Neural cell (in vitro differentiated cells): Measurements from ENCODE around the gene ALOX5AP.

Experiments used
- CTCF ChIP-seq: fragments of 450-650 bp; IDR thresholded peaks from 2 replicates; pipeline ENCODE4 v1.5.1; 2014; ENCODE audit warnings: antibody characterized with exemption, mild to moderate bottlenecking, moderate library complexity; ENCODE audit not compliant: poor library complexity, severe bottlenecking
- EP300 ChIP-seq: fragments of 450-650 bp; conservative IDR thresholded peaks from 2 replicates; pipeline ENCODE4 v1.6.1; 2014; ENCODE audit warnings: antibody characterized with exemption, mild to moderate bottlenecking, moderate library complexity; ENCODE audit not compliant: poor library complexity, severe bottlenecking
- EZH2 ChIP-seq: fragments of 200-600, 300-800 bp; shearing (Covaris generic), sonication (generic); IDR thresholded peaks from 2 replicates; pipeline ENCODE4 v1.6.1; 2014; ENCODE audit warnings: antibody characterized with exemption, low read length, borderline replicate concordance, mild to moderate bottlenecking; ENCODE audit not compliant: insufficient read depth, poor library complexity, severe bottlenecking
- MXI1 ChIP-seq: fragments of 450-650 bp; conservative IDR thresholded peaks from 2 replicates; pipeline ENCODE4 v1.6.1; 2014; ENCODE audit warnings: antibody characterized with exemption, mild to moderate bottlenecking; ENCODE audit not compliant: poor library complexity, severe bottlenecking
- POLR2AphosphoS5 ChIP-seq: IDR thresholded peaks from 2 replicates; pipeline ENCODE4 v1.6.1; 2012
- RAD21 ChIP-seq: fragments of 450-650 bp; conservative IDR thresholded peaks from 2 replicates; pipeline ENCODE4 v1.6.1; 2014; ENCODE audit warnings: antibody characterized with exemption, mild to moderate bottlenecking, moderate library complexity
- REST ChIP-seq: IDR thresholded peaks from 2 replicates; pipeline ENCODE4 v1.6.1; 2012; ENCODE audit warnings: borderline replicate concordance
- SMC3 ChIP-seq: fragments of 450-650 bp; conservative IDR thresholded peaks from 2 replicates; pipeline ENCODE4 v1.6.1; 2014; ENCODE audit warnings: antibody characterized with exemption, mild to moderate bottlenecking, moderate library complexity; ENCODE audit not compliant: poor library complexity
- TAF1 ChIP-seq: IDR thresholded peaks from 2 replicates; pipeline ENCODE4 v1.6.1; 2012; ENCODE audit warnings: low read depth

GRCh38 chr13:30789166-30789862 is 54.0 kb downstream of the ALOX5AP start:
- TF ChIP-seq REST = no peak
- TF ChIP-seq EZH2 = no peak
- TF ChIP-seq CTCF = no peak
- TF ChIP-seq RAD21 = no peak
- TF ChIP-seq POLR2AphosphoS5 = no peak
- TF ChIP-seq MXI1 = no peak
- TF ChIP-seq EP300 = no peak
- no peak for TF ChIP-seq TAF1
- no peak for TF ChIP-seq SMC3
